GM23338 (cell line): ENCODE results near the gene ATP1A4. TPM values are rescaled to one million over a fixed set of nuclear protein-coding genes. Genes with fewer than 3 reads are reported as not detected.

ENCODE experiments used
- ATAC-seq: fragments of 200-7000 bp; cut with Tn5 transposase; 3 replicates; pipeline ENCODE4 v1.9.1; 2020
- DNase-seq: peaks from one replicate; pipeline ENCODE4 v3.0.0-alpha.2; 2015; ENCODE audit warnings: low spot score
- H2AFZ ChIP-seq: fragments of 200-600 bp; sonication (generic); 2 replicates; pipeline ENCODE4 v1.8.0; 2016; ENCODE audit warnings: antibody characterized with exemption, mild to moderate bottlenecking, moderate library complexity
- H3F3A ChIP-seq: fragments of 200-600 bp; sonication (generic); replicated peaks from 2 replicates; pipeline ENCODE4 v1.8.0; 2017; ENCODE audit warnings: antibody characterized with exemption, mixed run types, low read depth
- H3K27ac ChIP-seq: fragments of 200-600 bp; sonication (generic); 2 replicates; pipeline ENCODE4 v1.6.1; 2016; ENCODE audit warnings: low read depth
- H3K27me3 ChIP-seq: fragments of 200-600 bp; sonication (generic); 2 replicates; pipeline ENCODE4 v1.8.0; 2016; ENCODE audit warnings: mild to moderate bottlenecking, mixed run types, moderate library complexity; ENCODE audit not compliant: insufficient read depth
- H3K36me3 ChIP-seq: fragments of 200-600 bp; sonication (generic); 2 replicates; pipeline ENCODE4 v1.8.0; 2016; ENCODE audit warnings: mild to moderate bottlenecking; ENCODE audit not compliant: insufficient read depth
- H3K4me1 ChIP-seq: fragments of 200-600 bp; sonication (generic); 2 replicates; pipeline ENCODE4 v1.8.0; 2016; ENCODE audit warnings: mild to moderate bottlenecking, moderate library complexity; ENCODE audit not compliant: insufficient read depth
- H3K4me2 ChIP-seq: fragments of 200-600 bp; sonication (generic); 2 replicates; pipeline ENCODE4 v1.7.1; 2017; ENCODE audit warnings: mixed run types
- H3K4me3 ChIP-seq: fragments of 200-600 bp; sonication (generic); 2 replicates; pipeline ENCODE4 v1.6.1; 2016; ENCODE audit warnings: mixed run types
- H3K79me2 ChIP-seq: fragments of 200-600 bp; sonication (generic); replicated peaks from 2 replicates; pipeline ENCODE4 v1.8.0; 2017; ENCODE audit warnings: mild to moderate bottlenecking; ENCODE audit not compliant: insufficient read depth
- H3K9me2 ChIP-seq: fragments of 200-600 bp; sonication (generic); 2 replicates; pipeline ENCODE4 v1.8.0; 2017; ENCODE audit not compliant: insufficient read depth
- H4K20me1 ChIP-seq: fragments of 200-600 bp; sonication (generic); replicated peaks from 2 replicates; pipeline ENCODE4 v1.8.0; 2017; ENCODE audit warnings: mild to moderate bottlenecking; ENCODE audit not compliant: insufficient read depth
- H3K27ac Mint-ChIP-seq: 2 replicates; pipeline ENCODE4 v1.8.0; 2020; ENCODE audit warnings: inconsistent platforms, mild to moderate bottlenecking, moderate library complexity, mixed read lengths
- H3K27me3 Mint-ChIP-seq: 3 replicates; pipeline ENCODE4 v1.8.0; 2022; ENCODE audit warnings: low read depth, mild to moderate bottlenecking, moderate library complexity, mixed read lengths, inconsistent platforms; ENCODE audit not compliant: insufficient read depth, poor library complexity
- H3K36me3 Mint-ChIP-seq: 3 replicates; pipeline ENCODE4 v1.8.0; 2021; ENCODE audit warnings: low read depth, mild to moderate bottlenecking, inconsistent platforms, moderate library complexity, mixed read lengths
- H3K4me1 Mint-ChIP-seq: 3 replicates; pipeline ENCODE4 v1.8.0; 2020; ENCODE audit warnings: mild to moderate bottlenecking, inconsistent platforms, mixed read lengths
- H3K4me3 Mint-ChIP-seq: 3 replicates; pipeline ENCODE4 v1.8.0; 2021; ENCODE audit warnings: moderate library complexity, mild to moderate bottlenecking, inconsistent platforms, mixed read lengths
- H3K9me3 Mint-ChIP-seq: 3 replicates; pipeline ENCODE4 v1.8.0; 2020; ENCODE audit warnings: moderate library complexity, mild to moderate bottlenecking, inconsistent platforms, mixed read lengths
- CREB1 ChIP-seq: fragments of 250-450 bp; sonication (Bioruptor Pico); IDR thresholded peaks from 2 replicates; pipeline ENCODE4 v1.5.0; 2020; ENCODE audit warnings: low read depth, mild to moderate bottlenecking, moderate library complexity
- CTCF ChIP-seq, 2 experiments: fragments of 200-600 bp in 1 of 2; sonication (generic) in 1 of 2; conservative IDR thresholded peaks; 2 replicates each; pipeline versions ENCODE4 v1.5.1 to v1.6.1; 2016 to 2017; ENCODE audit warnings: antibody characterized with exemption in 2 of 2, low read depth in 2 of 2, mild to moderate bottlenecking in 2 of 2, moderate library complexity in 1 of 2
- ETS1 ChIP-seq: IDR thresholded peaks from 2 replicates; pipeline ENCODE4 v1.6.1; 2016; ENCODE audit warnings: antibody characterized with exemption
- JUNB ChIP-seq: IDR thresholded peaks from one replicate; pipeline ENCODE4 v1.6.1; 2016; ENCODE audit warnings: antibody characterized with exemption; ENCODE audit not compliant: unreplicated experiment
- NANOG ChIP-seq: IDR thresholded peaks from 2 replicates; pipeline ENCODE4 v1.6.1; 2016; ENCODE audit warnings: antibody characterized with exemption, borderline replicate concordance
- POLR2AphosphoS5 ChIP-seq: IDR thresholded peaks from 2 replicates; pipeline ENCODE4 v1.6.1; 2016; ENCODE audit warnings: antibody characterized with exemption, low read depth
- REST ChIP-seq: IDR thresholded peaks from one replicate; pipeline ENCODE4 v1.6.1; 2018; ENCODE audit warnings: antibody characterized with exemption; ENCODE audit not compliant: unreplicated experiment
- STAT1 ChIP-seq: IDR thresholded peaks from one replicate; pipeline ENCODE4 v1.6.1; 2016; ENCODE audit warnings: antibody characterized with exemption; ENCODE audit not compliant: unreplicated experiment
- ZNF114 ChIP-seq: fragments of 250-450 bp; sonication (Bioruptor Pico); IDR thresholded peaks from 2 replicates; pipeline ENCODE4 v1.5.0; 2020; ENCODE audit warnings: mild to moderate bottlenecking, moderate library complexity
- ZNF331 ChIP-seq: fragments of 250-450 bp; sonication (Bioruptor Pico); IDR thresholded peaks from 2 replicates; pipeline ENCODE4 v1.5.0; 2020; ENCODE audit warnings: low read depth, mild to moderate bottlenecking, moderate library complexity
- polyA plus RNA-seq: library from polyadenylated mRNA; unstranded; fragments of >200 nt; fragmentation: Nextera tagmentation; extraction: Ambion mirVana; gene quantifications from 2 replicates; pipeline ENCODE4 v1.2.1, GENCODE V29; 2016
- total RNA-seq: library from RNA; depleted of rRNA; stranded (reverse); fragments of >200 nt; shearing (Covaris generic); gene quantifications from 2 replicates; pipeline ENCODE4 v1.2.3, GENCODE V29; 2014

Gene ATP1A4
- total and polyA plus RNA-seq, 2 experiments from 2014 or later, result 0.27 to 0.63 TPM

- TF ChIP-seq REST (no peak), ZNF114 (no peak), POLR2AphosphoS5 (no peak), NANOG (no peak), CTCF (conservative IDR thresholded peaks at IDR 0.05; ENCODE audit: low read depth in 2 of 2) (no peak), ETS1 (no peak), ZNF331 (CRISPR knock-in tag) (no peak), CREB1 (CRISPR knock-in tag) (no peak), STAT1 (no peak)
These were observed 55.8 kb downstream of the ATP1A4 start (continued) for GRCh38 chr1:160207118-160207650.

GRCh38 chr1:160207771-160208556, 56.6 kb downstream of the ATP1A4 start:
- H3K27me3 ChIP-seq, result no peaks in the 10 kb centered on the region
- H3K4me2 ChIP-seq, result peak overlapping the region; percentile 99
- no peaks in the 10 kb centered on the region for H3K9me3 Mint-ChIP-seq
- peaks cover 41% of the 10 kb centered on the region for H3K79me2 ChIP-seq
- H3F3A ChIP-seq, result peaks cover 9% of the 10 kb centered on the region
- H3K27me3 Mint-ChIP-seq, result peaks cover 25% of the 10 kb centered on the region
- H3K27ac Mint-ChIP-seq, result no peak overlapping the region; the same call in 1 of the 2 replicates
- H3K4me1 ChIP-seq, result peaks cover 58% of the 10 kb centered on the region
- no peak overlapping the region for H3K4me3 Mint-ChIP-seq
- H3K27ac ChIP-seq, result peak overlapping the region; percentile 74
- H3K9me2 ChIP-seq, result no peaks in the 10 kb centered on the region
- no peak overlapping the region for H3K4me3 ChIP-seq
- ATAC-seq, result no peak
- H2AFZ ChIP-seq, result no peak overlapping the region
- no peak for DNase-seq
- H3K4me1 Mint-ChIP-seq, result peaks cover 67% of the 10 kb centered on the region
- peaks cover 28% of the 10 kb centered on the region for H3K36me3 ChIP-seq
- H3K36me3 Mint-ChIP-seq, result peaks cover 43% of the 10 kb centered on the region
- H4K20me1 ChIP-seq, result peaks cover 26% of the 10 kb centered on the region
- TF ChIP-seq ZNF114 (no peak), CREB1 (CRISPR knock-in tag) (no peak), ETS1 (no peak), STAT1 (no peak), JUNB (no peak), ZNF331 (CRISPR knock-in tag) (no peak)
